ENCODE measurements around the gene ITGA11.
"Not testable (repeated sequence)": the region's sequence is repeated elsewhere in the genome, so short reads cannot be mapped to it uniquely, and the experiment has no call there.

The ITGA11 gene

DNA sequence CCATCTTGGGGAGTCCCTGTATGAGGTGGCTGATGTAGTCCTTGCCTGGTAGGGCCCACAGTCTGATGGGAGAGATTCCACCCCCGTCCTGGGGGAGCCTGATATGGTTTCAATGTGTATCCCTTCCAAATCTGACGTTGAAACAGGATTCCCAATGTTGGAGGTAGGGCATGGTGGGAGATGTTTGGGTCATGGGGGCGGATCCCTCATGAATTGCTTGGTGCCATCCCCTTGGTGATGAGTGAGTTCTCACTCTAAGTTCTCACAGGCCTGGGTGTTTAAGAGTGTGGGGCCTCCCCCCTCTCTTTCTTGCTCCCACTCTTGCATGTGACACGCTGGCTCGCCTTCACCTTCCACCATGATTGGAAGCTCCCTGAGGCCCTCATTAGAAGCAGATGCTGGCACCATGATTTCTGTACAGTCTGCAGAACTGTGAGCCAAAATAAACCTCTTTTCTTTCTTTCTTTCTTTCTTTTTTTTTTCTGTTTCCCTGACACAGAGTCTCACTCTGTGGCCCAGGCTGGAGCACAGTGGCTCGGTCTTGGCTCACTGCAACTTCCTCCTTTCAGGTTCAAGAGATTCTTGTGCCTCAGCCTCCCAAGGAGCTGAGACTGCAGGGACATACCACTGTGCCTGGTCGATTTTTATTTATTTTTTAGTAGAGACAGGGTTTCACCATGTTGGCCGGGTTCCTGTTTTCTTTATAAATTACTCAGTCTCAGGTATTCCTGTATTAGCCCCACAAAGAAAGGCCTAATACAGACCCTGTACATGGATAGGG lies 28.6 kb downstream of the ITGA11 start:
- H3K4me3 ChIP-seq (replicated peaks; ENCODE audit: low read depth, low read length) = no peak overlapping the region
- no peak for DNase-seq (ENCODE audit: extremely low read depth, low read depth)
- TF ChIP-seq, protein P1, sequence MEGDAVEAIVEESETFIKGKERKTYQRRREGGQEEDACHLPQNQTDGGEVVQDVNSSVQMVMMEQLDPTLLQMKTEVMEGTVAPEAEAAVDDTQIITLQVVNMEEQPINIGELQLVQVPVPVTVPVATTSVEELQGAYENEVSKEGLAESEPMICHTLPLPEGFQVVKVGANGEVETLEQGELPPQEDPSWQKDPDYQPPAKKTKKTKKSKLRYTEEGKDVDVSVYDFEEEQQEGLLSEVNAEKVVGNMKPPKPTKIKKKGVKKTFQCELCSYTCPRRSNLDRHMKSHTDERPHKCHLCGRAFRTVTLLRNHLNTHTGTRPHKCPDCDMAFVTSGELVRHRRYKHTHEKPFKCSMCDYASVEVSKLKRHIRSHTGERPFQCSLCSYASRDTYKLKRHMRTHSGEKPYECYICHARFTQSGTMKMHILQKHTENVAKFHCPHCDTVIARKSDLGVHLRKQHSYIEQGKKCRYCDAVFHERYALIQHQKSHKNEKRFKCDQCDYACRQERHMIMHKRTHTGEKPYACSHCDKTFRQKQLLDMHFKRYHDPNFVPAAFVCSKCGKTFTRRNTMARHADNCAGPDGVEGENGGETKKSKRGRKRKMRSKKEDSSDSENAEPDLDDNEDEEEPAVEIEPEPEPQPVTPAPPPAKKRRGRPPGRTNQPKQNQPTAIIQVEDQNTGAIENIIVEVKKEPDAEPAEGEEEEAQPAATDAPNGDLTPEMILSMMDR (IDR thresholded peaks at IDR 0.05; ENCODE audit: low read depth, low read length, missing control alignments) = no peak

DNA sequence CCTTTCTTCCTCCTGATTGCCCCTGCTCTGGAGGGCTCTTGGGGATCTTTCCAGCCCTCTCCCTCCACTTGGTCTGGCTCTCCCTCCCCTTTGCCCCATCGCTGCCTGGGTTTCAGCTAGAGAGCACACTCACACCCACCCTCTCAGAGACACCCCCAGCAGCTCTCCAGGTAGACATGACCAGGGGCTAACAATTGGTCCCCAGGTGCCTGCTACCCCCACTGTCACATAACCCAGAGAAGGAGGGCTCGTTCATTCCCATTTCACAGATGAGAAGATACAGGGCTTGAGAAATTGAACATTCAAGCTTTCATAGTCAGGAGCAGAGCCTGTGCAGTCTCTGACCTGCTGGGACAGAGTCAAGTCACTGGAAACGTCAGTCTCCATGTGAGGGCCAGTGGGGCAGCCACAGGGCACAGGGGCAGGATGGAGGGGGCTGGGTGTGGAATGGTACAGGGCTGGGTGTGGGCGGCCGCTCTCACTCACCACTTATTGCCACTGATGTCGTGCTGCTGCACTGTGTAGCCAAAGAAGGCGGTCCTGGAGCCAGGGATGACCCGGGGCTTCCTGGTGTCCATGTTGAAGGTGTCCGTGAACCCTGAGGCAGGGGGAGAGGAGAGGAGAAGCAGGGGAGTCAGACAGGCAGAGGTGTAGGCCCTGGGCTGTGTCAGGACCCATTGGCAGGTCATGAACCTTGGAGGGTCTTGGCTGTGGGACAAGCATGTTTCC lies 29.4 kb downstream of the ITGA11 start:
- TF ChIP-seq, protein P1 (IDR thresholded peaks at IDR 0.05; ENCODE audit: low read depth, low read length, missing control alignments) = no peak
- H3K4me3 ChIP-seq (replicated peaks; ENCODE audit: low read depth, low read length) = no peak overlapping the region
- no peak for DNase-seq (ENCODE audit: extremely low read depth, low read depth)

DNA sequence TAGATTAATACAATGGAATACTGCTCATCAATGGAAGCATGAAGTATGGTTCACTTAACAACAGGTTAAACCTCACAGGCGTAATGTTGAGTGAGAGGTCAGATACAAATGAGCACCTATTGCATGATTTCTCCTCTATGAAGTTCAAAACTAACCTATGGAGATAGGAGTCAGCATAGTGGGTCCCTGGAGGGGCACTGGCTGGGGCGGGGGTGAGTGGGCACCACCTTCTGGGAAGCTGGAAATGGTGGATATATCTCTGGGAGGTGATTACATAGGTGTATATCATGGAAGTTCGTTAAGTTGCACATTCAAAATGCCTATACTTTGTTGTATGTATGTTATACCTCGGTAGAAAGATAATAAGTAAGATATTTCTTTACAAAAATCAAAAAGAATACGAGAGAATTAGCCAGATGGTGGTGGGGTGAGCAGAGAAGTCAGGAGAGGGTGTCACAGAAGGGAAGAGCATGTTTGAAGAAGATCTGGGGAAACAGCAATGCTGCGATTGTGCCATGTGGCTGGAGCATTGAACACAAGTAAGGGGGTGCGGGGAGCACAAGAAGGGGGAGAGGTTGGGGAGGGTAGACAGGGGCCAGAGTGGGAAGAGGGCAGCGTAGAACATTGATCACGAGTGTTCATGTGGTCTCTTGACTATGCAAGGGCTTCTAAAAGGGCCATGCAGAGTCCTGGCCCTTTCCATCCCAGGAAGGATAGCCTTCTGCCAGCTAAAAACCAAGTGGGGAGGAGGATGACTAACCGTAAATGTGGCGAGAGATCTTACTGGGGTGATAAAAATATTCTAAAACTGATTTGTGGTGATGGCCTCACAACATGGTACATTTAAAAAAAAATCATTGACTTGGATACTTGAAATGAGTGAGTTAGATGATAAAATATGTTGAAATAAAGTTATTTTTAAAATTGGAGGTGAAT lies 30.2 kb downstream of the ITGA11 start:
- TF ChIP-seq, protein P1 (IDR thresholded peaks at IDR 0.05; ENCODE audit: low read depth, low read length, missing control alignments) = no peak
- H3K4me3 ChIP-seq (replicated peaks; ENCODE audit: low read depth, low read length) = no peak overlapping the region
- no peak for DNase-seq (ENCODE audit: extremely low read depth, low read depth)

DNA sequence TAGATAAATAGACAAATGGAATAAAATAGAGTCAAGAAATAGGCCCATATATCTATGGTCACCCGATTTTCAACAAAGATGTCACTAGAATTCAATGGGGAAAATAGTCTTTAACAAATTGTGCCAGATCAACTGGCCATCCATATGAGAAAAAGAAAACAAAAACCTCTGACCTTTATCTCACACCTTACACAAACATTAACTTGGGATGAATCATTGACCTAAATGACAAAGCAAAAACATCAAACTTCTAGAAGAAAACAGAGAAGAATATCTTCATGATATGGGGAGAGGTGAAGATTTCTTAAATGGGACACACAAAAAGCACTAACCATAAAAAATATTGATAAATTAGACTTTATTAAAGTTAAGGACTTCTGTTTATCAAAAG lies 31.9 kb downstream of the ITGA11 start:
- DNase-seq (ENCODE audit: extremely low read depth, low read depth) = no peak
- H3K4me3 ChIP-seq (replicated peaks; ENCODE audit: low read depth, low read length) = no peak overlapping the region
- TF ChIP-seq, protein P1 (IDR thresholded peaks at IDR 0.05; ENCODE audit: low read depth, low read length, missing control alignments) = no peak

DNA sequence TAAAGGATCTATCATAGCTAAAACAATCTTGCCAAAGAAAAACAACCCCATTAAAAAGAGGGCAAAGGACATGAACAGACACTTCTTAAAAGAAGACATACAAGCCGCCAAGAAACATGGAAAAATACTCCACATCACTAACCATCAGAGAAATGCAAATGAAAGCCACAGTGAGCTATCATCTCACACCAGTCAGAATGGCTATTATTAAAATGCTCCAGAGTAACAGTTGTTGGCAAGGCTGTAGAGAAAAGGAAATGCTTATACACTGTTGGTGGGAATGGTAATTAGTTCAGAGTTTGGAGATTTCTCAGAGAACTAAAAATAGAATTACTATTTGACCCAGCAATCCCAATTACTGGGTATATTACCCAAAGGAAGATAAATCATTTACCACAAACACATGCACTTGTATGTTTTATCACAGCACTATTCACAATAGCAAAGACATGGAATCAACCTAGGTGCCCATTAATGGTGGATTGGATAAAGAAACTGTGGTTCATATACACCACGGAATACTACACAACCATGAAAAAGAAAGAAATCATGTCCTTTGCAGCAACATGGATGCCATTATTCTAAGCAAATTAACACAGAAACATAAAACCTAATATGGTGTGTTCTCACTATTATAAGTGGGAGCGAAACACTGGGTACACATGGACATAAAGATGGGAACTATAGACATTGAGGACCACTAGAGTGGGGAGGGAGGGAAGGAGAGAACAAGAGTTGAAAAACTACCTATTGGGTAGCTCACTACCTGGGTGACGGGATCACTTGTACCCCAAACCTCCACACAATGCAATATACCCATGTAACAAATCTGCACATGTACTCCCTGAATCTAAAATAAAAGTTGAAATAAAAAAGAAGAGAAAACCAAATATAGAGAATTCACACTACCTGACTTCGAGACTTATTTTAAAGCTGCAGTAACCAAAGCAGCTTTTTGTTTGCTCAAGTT lies 32.6 kb downstream of the ITGA11 start:
- DNase-seq (ENCODE audit: extremely low read depth, low read depth) = no peak
- no peak overlapping the region for H3K4me3 ChIP-seq (replicated peaks; ENCODE audit: low read depth, low read length)
- TF ChIP-seq, protein P1 (IDR thresholded peaks at IDR 0.05; ENCODE audit: low read depth, low read length, missing control alignments) = no peak

DNA sequence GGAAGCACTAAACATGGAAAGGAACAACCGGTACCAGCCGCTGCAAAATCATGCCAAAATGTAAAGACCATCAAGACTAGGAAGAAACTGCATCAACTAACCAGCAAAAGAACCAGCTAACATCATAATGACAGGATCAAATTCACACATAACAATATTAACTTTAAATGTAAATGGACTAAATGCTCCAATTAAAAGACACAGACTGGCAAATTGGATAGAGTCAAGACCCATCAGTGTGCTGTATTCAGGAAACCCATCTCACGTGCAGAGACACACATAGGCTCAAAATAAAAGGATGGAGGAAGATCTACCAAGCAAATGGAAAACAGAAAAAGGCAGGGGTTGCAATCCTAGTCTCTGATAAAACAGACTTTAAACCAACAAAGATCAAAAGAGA lies 34.0 kb downstream of the ITGA11 start:
- not testable (repeated sequence) for DNase-seq (ENCODE audit: extremely low read depth, low read depth); H3K4me3 ChIP-seq (replicated peaks; ENCODE audit: low read depth, low read length)

Data from HFF-Myc (cell line).